HG03439 (cell line): ENCODE measurements around the gene SGCD.

Source experiments
- ATAC-seq: cut with Tn5 transposase; IDR thresholded peaks from one replicate; pipeline ENCODE4 v1.9.1; 2021; ENCODE audit warnings: mild to moderate bottlenecking, moderate library complexity; ENCODE audit not compliant: unreplicated experiment

Gene SGCD

DNA sequence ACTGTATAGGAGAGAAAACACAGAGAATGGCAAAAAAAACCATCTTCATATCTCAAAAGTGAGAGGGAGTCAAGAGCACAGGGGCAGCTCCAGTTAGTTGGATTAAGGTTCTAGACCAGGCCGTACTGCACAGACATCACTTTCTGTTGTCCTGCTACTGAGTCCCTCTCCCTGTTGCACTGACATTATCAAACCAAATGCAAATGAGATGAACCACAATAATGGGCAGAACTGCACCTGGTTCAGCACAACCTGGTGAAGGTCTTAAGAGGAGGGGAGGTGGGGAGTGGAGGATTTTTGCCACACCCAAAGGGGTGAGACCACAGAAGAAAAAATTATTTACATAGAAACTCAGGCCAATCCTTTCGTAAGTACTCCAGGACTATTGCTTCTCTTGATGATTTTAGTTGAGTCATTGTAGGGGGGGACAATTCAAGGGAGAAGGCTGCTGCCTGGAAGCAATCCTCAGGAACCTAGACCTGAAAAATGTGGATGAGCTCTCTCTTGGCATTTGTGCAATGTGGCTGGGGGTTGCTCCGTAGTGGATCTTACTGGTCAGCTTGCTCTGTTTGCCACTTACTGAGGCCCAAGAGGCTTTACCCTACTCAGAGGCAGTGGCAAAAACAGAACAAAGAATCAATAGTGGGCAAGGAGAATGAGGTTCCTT lies 428.6 kb downstream of the SGCD start:
- no peak for ATAC-seq

- no peak for ATAC-seq
Observed at GRCh38 chr5:156758011-156758791, 431.2 kb downstream of the SGCD start.

GRCh38 chr5:156759156-156759555 lies 432.2 kb downstream of the SGCD start:
- no peak for ATAC-seq

GRCh38 chr5:156762771-156763170 lies 435.8 kb downstream of the SGCD start:
- no peak for ATAC-seq

- ATAC-seq = no peak
Observed at GRCh38 chr5:156764176-156764971, 437.4 kb downstream of the SGCD start.

DNA sequence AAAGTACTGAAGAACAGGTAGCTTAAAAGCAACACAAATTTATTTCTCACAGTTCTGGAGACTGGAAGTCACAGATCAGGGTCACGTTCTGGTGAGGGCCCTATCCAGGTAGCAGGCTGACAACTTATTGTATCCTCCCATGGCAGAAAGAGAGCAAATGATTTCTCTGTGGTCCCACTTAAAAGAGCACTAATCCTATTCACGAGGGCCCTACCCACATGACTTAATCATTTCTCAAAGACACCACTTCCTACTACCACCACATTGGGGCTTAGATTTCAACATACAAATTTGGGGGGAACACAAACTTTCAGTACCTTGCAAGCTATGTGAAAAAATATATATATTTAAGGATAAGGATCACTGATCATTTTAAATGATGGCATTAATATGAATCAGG lies 447.3 kb downstream of the SGCD start:
- no peak for ATAC-seq

DNA sequence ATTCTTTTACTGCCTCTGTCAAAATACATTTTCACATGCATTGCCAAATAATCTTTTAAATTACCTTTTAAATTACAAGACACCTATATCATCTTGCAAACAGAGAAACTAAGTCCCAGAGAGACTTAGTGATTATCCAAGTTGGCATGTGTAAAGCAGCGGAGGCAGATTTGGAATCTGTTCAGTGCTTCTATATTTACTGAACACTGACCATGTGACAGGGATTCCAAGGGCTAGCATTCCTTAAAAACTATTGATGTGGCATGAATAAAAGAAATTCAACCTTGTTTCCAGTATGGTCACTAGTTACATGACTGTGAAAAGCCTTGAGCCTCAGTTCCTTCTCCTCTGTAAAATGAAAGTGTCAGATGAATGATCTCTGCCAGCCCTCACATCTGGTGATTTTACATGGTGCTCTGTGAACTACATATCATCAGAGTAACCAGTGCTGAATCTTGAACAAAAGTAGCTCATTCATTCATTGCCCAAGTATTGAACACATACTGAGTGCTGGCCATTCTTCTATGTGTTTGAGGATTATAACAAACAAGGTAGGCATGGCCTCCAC lies 451.3 kb downstream of the SGCD start:
- ATAC-seq = no peak

- no peak for ATAC-seq
Observed at GRCh38 chr5:156778752-156779151, 451.8 kb downstream of the SGCD start.

- ATAC-seq = no peak
Observed at GRCh38 chr5:156779436-156779835, 452.5 kb downstream of the SGCD start.

GRCh38 chr5:156783092-156783491 lies 456.1 kb downstream of the SGCD start:
- ATAC-seq = no peak

GRCh38 chr5:156794687-156795086 lies 467.7 kb downstream of the SGCD start:
- no peak for ATAC-seq

DNA sequence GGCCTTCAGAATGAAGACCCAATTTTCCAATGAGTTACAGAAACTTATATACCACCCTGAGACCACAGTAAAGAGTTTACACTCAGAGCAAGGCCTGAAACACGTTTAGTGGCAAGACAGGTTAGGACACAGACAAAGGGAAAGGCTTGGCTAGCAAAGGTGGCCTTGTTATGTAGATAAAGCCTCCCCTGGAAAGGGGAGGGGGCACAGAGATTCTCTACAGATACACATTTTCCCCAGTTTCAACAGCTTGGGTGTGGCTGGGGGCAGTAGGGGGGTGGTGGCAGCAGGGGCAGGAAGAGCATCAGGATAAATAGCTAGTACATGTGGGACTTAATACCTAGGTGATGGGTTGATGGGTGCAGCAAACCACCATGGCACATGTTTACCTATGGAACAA lies 471.2 kb downstream of the SGCD start:
- no peak for ATAC-seq

- ATAC-seq = no peak
Observed at GRCh38 chr5:156799171-156799570, 472.2 kb downstream of the SGCD start.

- no peak for ATAC-seq
Observed at GRCh38 chr5:156800929-156801328, 474.0 kb downstream of the SGCD start.

GRCh38 chr5:156802501-156802900 lies 475.5 kb downstream of the SGCD start:
- no peak for ATAC-seq

DNA sequence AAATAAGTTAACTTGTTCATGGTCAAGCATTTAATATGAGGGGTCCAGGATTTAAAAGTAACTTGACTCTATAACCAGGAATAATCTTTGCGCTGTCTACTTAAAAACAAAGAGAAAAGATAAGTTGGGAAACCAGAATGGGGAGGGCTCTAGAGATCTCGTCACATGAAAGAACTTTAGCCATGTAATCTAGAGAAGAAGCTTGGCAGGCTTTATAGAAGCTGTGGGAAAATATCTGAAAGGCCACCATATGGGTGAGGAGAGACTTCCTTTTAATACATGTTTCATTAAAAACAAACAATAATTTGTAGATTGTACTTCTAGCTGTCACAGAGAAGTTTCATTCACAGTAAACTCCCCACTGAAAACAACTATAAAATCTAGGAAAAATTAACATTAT lies 476.4 kb downstream of the SGCD start:
- no peak for ATAC-seq

DNA sequence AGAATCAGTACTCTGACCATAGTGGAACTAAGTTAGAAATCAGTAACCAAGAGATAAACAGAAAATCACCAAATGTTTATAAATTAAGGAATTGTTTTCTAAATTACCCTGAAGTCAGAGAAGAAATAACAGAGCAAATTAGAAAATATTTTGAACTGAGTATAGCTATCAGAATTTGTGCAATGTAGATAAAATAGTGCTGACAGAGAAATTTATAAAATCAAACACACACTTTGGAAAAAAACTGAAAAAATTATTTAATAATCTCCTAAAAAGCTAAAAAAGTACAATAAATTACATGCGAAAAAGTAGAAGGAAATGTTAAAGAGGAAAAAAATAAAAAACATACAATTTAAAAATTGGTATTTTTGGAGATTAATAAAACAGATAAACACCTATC lies 486.0 kb downstream of the SGCD start:
- no peak for ATAC-seq

DNA sequence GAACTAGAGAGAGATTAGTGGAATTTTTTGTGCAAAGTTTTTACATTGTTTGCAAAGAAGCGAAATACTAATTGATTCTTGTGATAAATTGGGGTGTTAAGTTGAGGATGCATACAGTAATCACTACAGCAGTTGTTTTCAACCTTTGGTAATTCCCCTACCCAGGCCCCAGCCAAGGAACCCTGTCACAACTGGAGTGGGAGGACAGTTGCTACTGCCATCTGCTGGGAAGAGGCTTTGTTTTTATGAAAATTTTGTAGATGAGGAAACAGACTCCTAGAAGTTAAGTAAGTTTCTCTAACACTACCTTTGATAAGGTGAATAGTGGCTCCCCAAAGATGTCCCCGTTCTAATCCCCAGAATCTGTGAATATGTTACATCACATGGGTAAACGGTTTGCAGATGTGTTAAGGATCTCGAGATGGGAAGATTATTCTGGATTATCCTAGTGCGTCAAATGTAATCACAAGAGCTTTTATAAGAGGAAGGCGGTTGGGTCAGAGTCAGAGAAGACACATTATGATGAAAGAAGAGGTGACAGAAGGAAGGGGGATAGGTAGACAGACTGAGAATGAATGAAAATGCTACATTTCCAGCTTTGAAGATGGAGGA lies 489.1 kb downstream of the SGCD start:
- ATAC-seq = no peak
